OCI-LY3 (cell line): ENCODE data around the gene PCBP3.

Experiments used
- EZH2phosphoT487 ChIP-seq: fragments of 200-600 bp; shearing (Covaris generic); IDR thresholded peaks from 2 replicates; pipeline ENCODE4 v1.6.1; 2018; ENCODE audit warnings: antibody characterized with exemption, mixed run types, low read depth
- TF ChIP-seq, protein P1 (sequence below): fragments of 200-600, 300-600 bp; sonication (generic); IDR thresholded peaks from 2 replicates; pipeline ENCODE4 v1.5.1; 2014; ENCODE audit warnings: antibody characterized with exemption, low read length, low read depth

DNA sequence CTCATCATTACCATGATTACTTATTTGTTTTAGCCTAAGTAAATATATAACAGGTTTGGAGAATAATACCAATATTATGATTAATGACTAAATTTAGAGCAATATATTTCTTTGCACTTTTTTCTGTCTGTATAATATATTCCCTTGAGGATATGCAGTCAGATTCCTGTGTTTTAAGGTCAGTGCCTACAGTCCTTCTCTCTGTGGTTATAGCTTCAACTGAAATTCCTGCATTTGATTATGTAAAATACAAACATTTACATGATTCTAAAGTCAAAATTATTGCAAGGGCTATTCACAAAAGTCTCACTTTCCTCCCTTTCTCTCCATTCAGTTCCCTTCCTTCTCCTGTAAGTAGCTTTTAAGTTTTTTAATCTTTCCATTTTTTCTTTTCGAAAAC is 195.1 kb downstream of the PCBP3 start:
- TF ChIP-seq EZH2phosphoT487: no peak
- TF ChIP-seq, protein P1, sequence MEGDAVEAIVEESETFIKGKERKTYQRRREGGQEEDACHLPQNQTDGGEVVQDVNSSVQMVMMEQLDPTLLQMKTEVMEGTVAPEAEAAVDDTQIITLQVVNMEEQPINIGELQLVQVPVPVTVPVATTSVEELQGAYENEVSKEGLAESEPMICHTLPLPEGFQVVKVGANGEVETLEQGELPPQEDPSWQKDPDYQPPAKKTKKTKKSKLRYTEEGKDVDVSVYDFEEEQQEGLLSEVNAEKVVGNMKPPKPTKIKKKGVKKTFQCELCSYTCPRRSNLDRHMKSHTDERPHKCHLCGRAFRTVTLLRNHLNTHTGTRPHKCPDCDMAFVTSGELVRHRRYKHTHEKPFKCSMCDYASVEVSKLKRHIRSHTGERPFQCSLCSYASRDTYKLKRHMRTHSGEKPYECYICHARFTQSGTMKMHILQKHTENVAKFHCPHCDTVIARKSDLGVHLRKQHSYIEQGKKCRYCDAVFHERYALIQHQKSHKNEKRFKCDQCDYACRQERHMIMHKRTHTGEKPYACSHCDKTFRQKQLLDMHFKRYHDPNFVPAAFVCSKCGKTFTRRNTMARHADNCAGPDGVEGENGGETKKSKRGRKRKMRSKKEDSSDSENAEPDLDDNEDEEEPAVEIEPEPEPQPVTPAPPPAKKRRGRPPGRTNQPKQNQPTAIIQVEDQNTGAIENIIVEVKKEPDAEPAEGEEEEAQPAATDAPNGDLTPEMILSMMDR: no peak
